GM21381 (cell line): ENCODE data around the gene DSTN.

Experiments
- ATAC-seq: cut with Tn5 transposase; IDR thresholded peaks from one replicate; pipeline ENCODE4 v1.9.1; 2021; ENCODE audit warnings: mild to moderate bottlenecking, moderate library complexity; ENCODE audit not compliant: unreplicated experiment

DSTN gene

GRCh38 chr20:17569616-17570346, at the start of gene DSTN:
Gene DSTN, plus strand, starts transcription at chr20:17570075. Its CDS starts 134 bp downstream, at chr20:17570209.
- ATAC-seq, result peak; percentile 94

DNA sequence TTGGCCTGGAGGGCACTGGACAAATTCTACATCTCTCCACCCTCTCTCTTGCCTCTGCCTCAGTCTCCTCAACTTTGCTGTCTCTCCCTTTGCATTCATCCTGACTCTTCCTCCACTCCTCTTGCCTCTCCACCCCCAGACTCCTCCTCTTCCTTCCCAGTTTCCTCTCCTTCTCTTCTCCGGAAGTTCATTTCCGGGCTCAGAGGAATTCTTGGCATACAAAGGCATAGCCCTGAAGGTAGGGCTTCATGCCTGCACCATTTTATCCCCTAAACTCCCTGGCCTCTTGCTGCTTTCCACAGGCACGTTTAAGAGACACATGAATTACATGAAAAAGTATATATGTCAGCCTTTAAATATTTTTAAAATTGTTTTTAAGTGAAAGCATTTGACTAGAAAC, 49.3 kb upstream of the DSTN start:
- ATAC-seq, result no peak

- ATAC-seq, result no peak
Observed at GRCh38 chr20:17522528-17522927, 47.3 kb upstream of the DSTN start.

GRCh38 chr20:17523326-17523725, 46.5 kb upstream of the DSTN start:
- ATAC-seq, result no peak

- ATAC-seq, result no peak
Observed at GRCh38 chr20:17524560-17524959, 45.3 kb upstream of the DSTN start.

- ATAC-seq, result no peak
Observed at GRCh38 chr20:17525132-17525531, 44.7 kb upstream of the DSTN start.

GRCh38 chr20:17525650-17526049, 44.2 kb upstream of the DSTN start:
- no peak for ATAC-seq

DNA sequence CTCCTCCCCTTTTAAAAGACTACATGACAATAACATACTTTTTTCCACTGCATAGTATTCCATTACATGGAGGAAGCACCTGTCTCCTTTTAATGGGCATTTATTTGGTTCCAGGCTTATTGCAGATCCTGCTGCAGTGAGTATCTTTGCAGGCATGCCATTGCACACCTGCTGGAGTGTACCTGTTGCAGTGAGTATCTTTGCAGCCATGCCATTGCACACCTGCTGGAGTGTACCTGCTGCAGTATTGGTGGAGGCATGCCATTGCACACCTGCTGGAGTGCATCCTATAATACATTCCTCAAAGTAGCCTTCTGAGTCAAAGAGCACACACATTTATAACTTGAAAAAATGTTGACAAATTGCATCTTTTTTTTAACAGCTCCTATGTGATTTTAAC, 40.3 kb upstream of the DSTN start:
- ATAC-seq, result no peak

DNA sequence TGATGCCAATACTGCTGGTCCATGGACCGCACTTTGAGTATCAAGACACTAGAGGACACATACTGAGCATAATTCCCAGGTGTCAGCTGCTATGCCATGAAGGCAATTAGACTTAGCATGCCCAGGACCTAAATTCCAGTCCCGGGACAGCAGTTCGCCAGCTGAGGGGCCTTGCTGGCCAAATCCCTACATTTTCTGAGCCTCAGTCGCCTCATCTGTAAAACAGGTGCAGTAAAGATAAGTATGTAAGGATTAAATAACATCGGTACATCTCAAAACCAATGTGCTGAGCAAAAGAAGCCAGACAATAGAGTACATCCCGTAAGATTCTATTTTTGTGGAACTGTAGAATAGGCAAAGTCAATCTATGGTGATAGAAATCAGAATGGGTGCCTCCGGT, 39.7 kb upstream of the DSTN start:
- no peak for ATAC-seq

DNA sequence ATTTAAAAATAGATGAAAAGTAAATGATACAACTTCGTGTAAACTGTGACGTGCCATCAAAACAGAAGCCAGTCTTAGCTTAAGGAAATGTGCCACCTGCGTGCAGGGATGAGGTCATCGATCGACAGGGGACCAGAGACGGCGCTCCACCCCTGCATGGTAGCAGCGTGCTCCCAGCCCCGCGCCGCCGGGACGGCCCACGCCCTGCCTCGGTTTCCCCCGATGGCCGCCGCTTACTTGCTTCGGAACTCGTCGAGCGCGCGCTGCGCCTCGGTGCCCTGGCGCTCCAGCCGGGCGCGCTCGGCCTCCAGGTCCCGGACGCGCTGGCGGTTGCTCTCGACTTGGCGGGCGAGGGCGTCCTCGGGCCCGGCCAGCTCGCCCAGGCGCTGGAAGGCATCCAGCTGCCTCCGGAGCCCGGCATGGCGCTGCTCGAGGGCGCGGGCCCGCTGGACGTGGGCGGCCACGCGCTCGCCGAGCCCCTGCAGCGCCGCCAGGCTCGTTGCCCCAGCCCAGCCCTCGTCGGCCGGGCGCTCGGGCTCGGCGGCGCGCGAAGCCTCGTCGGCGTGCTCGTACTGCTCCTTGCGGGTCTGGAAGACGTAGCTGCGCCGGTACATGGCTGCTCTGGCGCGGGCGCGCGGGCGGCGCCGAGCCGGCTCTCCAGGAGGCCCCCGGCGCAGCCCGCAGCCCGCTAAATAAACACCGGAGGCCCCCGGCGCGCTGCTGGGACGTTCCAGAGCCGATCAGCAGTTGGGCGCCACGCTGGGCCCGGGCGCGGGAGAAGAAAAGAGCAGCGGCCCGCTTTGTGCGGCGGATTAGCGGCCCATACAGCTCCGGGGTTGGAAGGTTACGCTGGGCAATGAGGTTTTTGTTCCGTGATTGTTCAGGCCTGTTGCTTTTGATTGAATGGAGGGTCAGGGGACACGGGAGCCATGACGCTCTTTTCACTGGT, 38.9 kb upstream of the DSTN start, which contains the start of gene BFSP1:
BFSP1 (minus strand) TSS at position 664 of the 949 bp plus-strand sequence; CDS start at position 614, 50 bp downstream.
- peak; percentile 41 for ATAC-seq

DNA sequence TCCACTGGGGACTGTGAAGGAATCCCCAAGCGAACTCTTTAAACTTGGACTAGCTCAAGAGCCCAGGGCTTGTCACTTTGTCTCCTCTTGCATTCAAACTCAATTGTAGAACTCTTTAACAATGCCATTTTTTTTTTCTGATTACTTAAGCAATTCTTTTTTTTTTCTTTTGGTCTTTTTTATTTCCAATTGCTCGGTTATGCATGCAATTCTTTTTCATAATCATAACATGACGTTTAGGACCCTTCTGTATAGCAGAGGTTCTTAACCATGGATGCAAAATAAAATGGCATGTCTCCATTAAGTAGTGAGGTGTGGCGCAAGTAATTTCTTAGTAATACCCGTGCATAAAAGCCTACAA, 38.2 kb upstream of the DSTN start:
- ATAC-seq, result no peak

GRCh38 chr20:17533396-17533795, 36.5 kb upstream of the DSTN start:
- no peak for ATAC-seq

DNA sequence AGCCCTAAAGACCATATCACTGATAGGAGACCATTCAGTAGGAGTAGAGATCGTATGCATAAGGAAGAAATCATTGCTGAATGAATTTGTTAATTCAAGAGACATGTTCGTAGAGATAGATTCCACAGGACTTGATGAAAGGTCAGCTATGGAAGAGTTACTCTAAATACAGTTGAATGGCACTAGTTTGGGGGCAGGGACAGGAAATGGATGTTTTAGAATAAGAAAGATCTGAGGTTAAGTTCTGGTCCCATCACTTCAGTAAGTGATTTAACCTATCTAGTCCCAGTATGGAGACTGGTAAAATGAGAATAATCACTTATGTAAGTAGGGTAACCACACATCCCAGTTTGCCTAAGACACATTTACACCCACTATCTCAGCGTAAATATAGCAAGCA, 35.8 kb upstream of the DSTN start:
- no peak for ATAC-seq

- peak; percentile 81 for ATAC-seq
Observed at GRCh38 chr20:17536944-17537444, 32.9 kb upstream of the DSTN start.

- ATAC-seq, result no peak
Observed at GRCh38 chr20:17537959-17538358, 31.9 kb upstream of the DSTN start.

DNA sequence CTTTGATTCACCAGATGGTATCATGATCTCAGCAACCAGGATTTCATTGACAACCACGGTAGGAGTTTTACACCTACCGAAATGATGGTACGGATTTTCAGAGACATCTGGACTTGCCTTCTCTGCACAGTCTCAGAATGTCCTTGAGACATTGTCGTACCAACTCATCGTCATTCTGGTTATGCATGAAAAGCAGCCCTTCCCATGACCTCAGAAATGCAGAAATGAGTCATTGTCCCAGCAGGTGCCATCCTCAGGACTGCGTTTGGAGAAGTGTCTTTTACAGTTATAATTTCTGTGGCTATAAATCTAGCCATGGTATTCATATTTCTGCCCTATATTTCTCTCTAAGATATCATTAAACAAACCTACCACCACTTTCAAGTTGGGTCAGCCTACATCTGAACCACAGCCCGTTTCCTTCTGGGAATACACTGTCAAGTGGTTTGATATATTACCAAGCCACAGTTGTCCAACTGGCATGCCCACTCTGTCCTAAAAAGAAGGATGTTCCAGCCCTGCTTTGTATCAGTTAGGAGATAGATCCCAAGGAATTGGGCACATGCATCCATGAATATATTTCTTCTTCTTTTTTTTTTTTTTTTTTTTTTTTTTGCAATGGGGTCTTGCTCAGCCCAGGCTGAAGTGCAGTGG, 31.2 kb upstream of the DSTN start:
- no peak for ATAC-seq

- no peak for ATAC-seq
Observed at GRCh38 chr20:17541596-17541995, 28.3 kb upstream of the DSTN start.

GRCh38 chr20:17541996-17542395, 27.9 kb upstream of the DSTN start:
- ATAC-seq, result no peak

- ATAC-seq, result no peak
Observed at GRCh38 chr20:17542481-17542880, 27.4 kb upstream of the DSTN start.

DNA sequence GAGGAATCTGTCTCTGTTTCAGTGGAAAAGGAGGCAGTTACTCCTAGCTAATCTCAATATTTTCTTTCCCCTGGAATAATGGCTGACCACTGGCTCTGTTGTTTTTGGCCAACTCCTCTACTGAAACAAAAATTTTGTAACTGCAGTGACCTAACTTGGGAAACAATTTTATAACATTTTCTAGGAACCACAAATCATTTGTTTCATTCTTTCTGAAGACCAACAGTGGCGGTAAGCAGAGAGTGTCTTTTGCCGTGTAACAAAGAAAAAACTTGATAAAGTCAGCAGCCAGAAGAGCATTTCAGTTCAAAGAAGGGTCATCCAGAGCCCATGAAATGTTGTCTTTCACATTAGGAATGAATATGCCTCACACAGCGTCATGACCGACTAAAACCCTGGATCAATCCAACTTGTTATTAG, 26.9 kb upstream of the DSTN start:
- no peak for ATAC-seq

DNA sequence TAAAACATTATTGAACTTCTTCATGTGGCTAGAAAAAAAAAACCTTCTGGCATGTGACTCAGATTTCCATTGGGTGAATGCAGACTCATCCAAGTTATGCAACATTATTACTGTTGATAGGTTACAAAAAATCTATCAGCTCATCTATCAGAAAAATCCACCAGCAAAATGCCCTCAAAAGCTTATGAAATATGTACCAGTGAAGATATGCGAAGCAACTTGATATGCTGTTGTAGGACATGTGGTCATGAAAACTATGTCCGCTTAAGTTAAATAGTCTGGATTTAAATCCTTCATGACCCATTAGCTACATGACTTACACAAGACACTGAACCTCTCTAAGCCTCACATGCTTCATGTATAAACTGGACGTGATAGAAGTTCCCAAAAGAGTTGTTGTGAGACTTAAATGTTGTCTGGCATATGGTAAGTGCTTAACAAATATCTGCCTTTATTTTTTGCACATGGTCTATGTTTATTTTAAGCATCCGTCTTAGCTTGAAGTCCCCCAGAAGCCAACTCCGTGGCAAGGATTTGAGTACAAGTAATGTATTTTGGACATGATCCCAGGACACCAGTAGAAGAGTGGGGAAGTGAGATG, 26.2 kb upstream of the DSTN start:
- ATAC-seq, result no peak
